Stimulated activated CD4-positive, alpha-beta T cell treated with anti-CD3 and anti-CD28 coated beads, TNF-alpha, amount 100 ng/mL, for 24 hours (primary cell): ENCODE measurements around the gene WNT5B.
A peak's percentile ranks its signal among the peaks of the same experiment; 100 is the strongest.

Source experiments
- DNase-seq, 3 experiments: peaks; one replicate each; pipeline ENCODE4 v3.0.0-alpha.2; 2020; ENCODE audit warnings: low read depth in 3 of 3

The WNT5B gene

DNA sequence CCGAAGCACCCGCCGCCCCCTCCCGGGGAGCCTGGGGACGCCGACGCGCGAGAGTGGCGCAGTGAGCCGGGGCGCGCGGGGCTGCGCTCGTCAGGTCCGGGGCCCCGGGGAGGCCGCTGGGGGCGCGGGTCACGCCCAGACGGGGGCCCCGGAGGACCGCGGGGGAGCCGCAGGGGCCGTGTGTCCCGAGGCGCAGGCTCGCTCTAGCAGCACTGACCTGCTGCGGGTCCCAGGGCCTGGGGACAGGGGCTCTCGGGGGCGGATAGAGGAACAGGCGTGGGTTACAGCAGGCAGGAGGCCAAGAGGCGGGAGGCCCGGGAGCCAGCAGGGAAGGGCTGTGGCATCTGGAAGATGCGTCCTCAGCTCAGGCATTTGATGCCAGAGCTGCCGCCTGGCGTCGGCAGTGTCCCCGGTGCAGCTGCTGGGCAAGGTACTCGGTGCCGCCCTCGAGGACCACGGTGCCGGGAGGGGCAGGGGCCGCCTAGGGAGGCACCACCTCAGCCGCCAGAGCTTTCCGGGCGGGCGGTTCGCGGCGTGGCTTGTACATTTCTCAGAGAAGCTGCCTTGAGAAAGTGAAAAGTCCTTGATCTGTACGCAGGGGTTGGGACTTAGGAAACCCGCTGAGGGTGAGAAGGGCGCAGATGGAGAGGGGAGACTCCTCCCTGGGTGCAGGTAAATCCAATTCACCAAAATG is 1.2 kb downstream of the WNT5B start:
- peak in 1 of 3 experiments; percentile 14 for DNase-seq

DNA sequence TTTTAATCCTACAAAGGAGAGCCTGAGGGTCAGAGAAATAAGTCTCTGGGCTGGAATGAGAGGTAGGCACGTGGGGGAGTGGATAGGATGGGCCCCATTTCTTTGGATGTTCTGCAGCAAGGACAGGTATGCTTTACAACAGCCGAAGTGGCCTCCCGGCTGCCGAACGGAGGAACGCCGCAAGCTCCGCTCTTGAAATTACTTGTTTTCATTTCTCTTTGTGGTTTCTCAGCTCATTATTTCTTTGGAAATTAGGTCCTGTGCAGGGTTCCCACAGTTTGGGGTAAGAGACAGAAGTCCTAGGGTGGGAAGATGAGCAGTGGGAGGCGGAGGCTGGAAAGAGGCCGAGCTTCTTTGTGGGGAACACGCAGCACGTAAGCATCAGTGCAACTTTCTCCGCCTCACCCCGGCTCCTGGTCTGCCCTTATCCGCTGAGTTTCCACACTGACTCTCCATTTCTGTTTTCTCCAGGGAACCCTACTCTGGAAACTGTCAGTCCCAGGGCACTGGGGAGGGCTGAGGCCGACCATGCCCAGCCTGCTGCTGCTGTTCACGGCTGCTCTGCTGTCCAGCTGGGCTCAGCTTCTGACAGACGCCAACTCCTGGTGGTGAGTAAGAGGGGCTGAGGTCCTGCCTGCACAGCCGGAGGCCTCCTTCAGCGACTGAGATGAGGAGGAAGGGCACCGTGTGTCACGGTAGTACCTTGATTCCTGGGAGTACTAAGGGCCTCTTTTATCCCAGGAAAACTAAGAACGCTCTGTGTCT is 2.0 kb downstream of the WNT5B start:
- no peak for DNase-seq

DNA sequence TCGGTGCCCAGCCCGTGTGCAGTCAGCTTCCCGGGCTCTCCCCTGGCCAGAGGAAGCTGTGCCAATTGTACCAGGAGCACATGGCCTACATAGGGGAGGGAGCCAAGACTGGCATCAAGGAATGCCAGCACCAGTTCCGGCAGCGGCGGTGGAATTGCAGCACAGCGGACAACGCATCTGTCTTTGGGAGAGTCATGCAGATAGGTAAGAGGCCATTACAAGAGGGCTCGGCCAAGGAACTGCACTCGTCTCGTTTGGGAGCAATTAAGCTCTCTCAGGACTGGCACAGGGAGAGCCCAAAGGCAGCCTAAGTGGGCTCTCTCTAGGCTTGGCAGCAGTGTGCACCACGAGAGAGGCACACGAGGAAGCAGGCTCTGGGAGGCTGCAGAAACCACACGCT is 3.7 kb downstream of the WNT5B start:
- DNase-seq: no peak

DNA sequence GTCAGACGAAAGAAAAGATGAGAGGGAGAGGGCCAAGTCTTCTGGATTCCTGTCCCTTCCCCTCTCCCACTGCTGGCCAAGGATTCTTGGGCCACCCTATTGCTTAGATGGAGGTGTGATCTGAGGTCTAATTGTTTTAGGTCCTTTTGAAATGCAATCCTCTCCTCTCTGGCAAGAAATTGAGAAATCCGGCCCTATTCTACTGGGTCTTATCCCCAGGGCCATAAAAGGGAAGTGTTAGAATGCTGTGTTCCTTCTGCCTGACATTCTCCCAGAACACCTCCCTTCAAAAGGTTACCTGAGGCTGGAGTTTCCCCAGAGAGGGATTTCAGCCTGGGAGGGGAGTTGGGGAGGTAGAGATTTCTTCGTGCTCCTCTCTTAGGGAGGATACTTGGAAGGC is 4.4 kb downstream of the WNT5B start:
- no peak for DNase-seq

DNA sequence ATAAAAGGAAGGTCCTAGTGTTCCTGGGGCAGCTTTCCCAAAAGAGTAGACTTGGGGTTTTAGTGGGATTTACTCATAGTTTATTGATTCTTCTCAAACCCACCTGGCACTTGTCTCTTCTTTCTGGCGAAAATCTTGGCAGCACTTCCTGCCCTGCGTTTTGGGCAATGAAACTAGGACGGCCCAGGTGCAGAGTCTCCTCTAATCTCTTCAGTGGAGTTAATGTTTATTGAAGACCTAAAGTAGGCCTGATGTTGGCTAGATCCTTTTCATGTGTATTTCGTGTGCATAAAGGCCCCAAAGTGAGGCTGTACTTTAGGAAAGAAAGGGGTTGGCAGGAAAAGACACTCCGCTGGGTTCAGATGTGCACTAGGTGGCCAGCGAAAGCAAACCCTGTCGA is 5.1 kb downstream of the WNT5B start:
- DNase-seq: no peak

DNA sequence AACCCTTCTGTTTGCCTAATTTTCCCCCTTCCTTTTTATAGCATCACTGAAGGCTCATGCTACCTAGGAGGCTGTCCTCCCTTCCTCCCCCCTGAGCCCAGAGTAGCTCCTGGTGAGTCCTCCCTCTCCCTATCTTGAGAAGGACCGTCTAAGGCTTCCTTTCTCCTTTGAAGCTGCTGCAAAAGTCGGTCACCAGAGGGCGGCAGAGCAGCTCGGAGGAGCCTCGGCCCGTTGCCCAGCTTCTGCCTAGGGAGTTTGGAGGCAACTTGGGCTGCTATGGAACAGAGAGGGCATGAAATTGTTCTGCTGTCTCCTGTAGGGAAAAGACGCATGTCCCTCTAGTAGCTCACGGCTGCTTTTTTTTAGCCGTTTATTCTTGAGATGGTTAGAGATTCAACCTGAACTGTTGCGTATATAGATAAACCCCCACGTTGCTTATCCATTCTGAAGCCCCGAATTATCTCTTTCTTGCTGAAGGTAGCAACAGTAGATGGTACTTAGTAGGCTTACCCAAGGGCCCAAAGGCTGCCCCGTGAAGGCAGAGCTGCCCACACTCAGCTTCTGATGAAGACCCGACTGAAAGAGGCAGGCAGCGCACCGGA is 5.7 kb downstream of the WNT5B start:
- peak in 2 of 3 experiments; percentile 26 to 60 for DNase-seq

DNA sequence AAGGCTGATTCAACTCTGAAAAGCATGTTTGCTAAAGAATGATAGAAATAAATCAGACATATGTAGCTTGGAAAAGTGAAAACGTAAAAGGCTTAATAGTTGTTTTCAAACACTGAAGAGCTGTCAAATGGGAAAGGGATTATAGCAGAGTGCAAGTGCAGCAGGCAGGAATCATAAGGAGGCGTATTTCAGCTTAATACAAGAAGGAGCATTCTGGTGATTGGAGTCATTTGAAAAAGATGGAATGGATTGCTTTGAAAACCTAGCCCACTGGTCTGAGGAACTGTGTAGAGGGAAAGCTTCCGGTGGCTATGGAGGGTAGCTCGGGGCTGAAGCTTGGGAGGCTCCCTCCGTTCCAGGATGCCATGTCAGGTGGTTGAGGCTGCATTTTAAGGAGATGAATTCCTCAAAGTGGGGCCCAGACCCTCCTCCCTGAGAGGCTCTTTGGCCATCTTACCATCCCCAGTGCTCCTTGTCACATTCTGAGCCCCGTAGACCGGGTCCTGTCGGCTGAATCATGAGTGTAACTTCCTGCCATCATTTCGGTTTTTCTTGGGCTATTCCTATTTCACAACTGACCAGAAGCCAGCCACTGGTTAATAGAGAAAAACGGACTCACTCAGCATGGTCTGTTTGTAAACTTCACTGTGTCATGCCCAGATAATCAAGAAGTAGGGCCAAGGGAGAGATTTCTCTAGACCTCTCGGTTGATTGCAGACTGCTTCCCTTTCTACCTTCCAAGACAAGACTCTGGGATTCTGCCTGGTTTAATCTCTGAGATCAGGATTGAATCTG is 6.5 kb downstream of the WNT5B start:
- no peak for DNase-seq

DNA sequence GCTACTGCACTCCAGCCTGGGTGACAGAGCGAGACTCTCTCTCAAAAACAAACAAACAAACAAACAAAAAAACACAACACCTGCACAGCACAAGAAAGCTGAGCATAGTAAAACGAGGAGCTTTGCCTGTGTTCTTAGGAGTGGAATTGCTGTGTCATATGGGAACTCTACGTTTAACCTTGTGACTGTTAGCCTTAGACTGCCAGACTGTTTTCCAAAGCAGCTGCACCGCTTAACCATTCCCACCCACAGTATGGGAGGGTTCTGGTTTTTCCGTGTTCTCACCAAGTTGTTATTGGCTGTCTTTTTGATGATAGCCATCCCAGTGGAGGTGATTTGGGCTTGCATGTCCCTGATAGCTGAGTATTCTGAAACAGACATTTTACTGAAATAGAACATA is 9.2 kb downstream of the WNT5B start:
- no peak for DNase-seq

DNA sequence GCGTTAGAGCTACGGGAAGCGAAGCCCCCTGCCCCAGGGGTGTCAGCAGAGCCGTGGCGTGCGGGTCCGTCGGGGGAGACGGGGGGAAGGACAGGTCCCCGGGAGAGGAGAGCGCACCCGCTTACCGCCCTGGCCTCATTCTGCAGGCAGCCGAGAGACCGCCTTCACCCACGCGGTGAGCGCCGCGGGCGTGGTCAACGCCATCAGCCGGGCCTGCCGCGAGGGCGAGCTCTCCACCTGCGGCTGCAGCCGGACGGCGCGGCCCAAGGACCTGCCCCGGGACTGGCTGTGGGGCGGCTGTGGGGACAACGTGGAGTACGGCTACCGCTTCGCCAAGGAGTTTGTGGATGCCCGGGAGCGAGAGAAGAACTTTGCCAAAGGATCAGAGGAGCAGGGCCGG is 10.5 kb downstream of the WNT5B start:
- DNase-seq: no peak

DNA sequence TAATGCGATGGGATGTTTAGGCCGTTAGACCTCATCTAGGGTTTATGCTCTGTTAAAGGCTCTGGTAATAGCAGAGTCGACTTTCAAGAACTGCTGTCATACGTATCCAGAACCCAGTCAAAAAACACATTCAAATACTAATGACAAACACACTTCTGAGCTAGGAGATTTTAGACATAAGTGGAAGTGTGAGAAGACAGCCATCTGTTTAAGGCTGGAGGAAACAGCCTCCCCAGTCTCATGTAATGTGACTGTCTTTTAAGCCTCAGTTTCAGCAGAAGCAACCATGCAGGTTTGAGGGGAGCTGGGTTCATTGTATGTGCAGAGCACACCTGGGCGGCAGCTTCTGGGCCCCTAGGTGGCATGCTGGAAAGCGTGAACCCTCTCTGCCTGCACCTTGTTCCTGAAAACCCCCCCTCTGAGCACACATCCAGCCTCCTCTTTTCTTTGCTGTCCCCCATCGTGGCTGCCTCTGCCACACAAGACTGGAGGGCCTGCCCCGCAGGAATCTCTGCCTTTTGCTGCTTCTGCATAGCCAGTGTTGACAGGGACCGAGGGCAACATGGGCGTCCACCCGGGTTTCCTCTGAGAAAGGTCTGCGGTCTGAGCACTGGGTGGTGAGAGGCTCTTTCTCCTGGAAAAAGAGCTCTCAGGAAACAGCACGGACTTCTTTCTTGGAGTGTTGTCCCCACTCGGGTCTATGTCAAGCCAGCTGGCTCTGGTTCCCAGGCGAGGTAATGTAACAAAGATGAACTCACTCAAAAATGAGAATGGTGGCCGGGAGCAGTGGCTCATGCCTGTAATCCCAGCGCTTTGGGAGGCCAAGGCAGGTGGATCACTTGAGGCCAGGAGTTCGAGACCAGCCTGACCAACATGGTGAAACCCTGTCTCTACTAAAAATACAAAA is 11.6 kb downstream of the WNT5B start:
- no peak for DNase-seq

DNA sequence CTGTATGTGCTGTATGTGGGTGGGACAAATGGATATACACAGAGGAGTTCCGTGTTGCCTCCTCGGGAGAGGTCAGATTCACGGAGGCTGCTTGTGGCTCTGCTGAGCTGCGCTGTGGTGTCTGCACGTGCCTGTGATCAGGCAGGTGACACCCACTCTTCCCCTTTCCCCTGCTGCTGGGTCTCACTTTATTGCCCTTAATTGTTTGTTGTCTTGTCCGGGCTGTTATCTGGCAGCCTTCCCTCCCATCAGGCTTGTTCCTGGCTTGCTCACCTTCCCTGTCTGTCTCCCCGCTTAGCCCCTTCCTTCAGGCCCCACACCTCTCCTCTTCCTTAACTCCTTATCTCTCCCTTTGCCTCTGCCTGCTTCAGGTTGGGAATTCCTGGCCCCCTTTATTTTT is 13.5 kb downstream of the WNT5B start:
- DNase-seq: no peak

DNA sequence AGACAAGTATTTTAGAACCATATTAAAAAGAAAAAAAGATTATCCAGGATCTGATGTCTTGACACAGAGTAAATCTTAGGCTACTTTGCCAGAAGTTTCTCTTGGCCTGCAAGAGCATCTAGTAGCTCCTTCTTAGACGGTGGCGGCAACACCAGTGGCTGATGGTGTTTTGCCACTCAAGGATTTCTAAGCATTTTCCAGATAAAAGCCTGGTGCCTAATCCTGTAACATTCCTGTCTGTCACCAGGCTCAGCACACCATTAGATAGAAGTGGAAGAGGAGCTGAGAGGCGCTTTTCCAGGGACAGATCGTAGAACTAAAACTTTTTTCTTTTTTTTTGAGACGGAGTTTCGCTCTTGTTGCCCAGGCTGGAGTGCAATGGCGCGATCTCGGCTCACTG is 14.0 kb downstream of the WNT5B start:
- no peak for DNase-seq

DNA sequence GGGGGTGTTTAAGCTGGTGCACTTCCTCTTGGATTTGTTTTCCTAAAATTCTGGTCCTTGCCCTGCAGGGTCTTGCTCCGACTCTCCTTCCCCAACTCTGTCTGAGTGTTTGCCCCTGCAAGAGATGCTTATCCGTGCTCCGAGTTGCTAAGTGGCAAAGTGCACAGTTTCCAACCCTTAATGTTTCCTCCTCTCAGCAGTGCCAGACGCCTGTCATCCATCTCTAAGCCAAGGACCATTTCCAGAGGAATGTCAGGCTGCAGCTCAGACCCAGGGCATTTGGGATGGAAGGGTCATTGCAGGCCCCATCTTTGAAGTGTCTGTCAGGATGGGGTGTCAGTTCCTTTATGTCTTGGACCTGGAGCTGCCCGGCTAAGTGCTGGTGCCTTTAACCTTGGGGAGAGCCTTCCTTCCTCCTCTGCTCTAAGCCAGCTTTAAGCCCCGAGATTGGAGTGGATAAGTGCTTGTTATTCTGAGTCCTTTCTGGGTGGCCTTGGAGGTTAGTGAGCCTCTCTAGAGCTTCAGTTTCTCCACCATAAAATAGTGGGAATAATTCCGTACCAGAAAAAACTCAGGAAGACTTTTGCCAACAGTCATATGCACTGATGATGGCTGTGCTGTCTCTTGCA is 15.0 kb downstream of the WNT5B start:
- DNase-seq: no peak

DNA sequence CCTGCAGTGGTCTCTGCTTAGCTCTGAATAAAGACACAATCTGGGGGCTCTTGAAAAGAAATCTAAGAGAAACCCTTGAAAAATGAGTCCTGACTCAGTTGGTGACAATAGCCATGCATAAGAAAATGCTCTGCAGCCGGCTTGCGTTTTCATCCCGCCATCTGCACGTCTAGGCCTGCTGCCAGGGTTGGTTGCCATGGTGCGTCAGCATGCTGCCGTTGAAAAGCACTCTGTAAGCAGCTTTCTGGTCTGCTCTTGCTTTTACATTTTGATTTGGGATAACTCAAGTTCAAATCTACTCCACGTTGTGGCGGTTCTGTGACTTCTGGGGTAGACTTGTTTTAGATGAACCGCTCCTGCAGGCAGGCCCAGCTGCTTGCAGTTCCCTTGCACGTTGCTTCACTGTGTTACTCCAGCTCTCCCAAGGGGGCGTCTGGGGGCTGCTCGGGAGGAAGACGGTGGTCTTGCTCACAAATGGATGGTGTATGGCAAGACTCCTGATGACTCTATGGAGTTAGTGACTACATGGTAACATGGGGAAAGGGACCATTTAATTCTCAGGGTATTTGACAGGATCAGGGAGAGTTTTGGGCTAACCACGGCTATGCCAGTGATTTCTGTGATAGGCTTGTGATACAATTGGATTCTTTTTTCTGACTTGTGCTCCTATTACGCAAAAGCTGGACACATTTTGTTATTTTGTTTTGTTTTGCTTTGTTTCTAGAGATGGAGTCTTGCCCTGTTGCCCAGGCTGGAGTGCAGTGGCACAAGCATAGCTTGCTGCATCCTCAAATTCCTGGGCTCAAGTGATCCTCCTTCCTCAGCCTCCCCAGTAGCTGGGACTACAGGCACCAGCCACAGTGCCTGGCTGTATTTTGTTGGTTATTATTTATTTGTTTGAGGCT is 15.8 kb downstream of the WNT5B start:
- DNase-seq: no peak

DNA sequence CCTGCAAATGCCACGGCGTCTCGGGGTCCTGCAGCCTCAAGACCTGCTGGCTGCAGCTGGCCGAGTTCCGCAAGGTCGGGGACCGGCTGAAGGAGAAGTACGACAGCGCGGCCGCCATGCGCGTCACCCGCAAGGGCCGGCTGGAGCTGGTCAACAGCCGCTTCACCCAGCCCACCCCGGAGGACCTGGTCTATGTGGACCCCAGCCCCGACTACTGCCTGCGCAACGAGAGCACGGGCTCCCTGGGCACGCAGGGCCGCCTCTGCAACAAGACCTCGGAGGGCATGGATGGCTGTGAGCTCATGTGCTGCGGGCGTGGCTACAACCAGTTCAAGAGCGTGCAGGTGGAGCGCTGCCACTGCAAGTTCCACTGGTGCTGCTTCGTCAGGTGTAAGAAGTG is 16.8 kb downstream of the WNT5B start:
- DNase-seq: no peak

DNA sequence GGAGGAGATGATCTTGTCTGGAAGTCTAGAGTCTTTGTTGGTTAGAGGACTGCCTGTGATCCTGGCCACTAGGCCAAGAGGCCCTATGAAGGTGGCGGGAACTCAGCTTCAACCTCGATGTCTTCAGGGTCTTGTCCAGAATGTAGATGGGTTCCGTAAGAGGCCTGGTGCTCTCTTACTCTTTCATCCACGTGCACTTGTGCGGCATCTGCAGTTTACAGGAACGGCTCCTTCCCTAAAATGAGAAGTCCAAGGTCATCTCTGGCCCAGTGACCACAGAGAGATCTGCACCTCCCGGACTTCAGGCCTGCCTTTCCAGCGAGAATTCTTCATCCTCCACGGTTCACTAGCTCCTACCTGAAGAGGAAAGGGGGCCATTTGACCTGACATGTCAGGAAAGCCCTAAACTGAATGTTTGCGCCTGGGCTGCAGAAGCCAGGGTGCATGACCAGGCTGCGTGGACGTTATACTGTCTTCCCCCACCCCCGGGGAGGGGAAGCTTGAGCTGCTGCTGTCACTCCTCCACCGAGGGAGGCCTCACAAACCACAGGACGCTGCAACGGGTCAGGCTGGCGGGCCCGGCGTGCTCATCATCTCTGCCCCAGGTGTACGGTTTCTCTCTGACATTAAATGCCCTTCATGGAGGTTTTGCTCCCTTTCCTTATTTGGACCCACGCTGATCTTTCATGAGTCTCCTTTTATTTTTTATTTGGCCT is 17.7 kb downstream of the WNT5B start:
- no peak for DNase-seq

DNA sequence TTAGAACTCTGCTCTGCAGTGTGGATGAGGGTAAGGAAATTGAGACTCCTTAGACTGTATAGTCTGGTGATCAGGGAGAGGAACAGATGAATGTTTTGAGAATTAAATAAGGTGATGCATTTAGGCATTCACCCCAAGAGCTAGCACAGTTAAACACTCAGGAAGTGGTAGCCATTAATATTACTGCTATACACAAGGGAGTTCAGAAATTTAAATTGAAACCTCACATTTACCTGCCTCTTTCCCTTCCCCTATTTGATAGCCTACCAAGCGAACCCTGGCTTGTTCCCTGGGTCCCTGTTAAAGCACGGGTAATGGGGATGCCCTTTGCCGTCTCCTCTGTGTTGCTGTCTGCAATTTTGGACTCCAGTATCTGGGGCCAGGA is 18.2 kb downstream of the WNT5B start:
- no peak for DNase-seq

DNA sequence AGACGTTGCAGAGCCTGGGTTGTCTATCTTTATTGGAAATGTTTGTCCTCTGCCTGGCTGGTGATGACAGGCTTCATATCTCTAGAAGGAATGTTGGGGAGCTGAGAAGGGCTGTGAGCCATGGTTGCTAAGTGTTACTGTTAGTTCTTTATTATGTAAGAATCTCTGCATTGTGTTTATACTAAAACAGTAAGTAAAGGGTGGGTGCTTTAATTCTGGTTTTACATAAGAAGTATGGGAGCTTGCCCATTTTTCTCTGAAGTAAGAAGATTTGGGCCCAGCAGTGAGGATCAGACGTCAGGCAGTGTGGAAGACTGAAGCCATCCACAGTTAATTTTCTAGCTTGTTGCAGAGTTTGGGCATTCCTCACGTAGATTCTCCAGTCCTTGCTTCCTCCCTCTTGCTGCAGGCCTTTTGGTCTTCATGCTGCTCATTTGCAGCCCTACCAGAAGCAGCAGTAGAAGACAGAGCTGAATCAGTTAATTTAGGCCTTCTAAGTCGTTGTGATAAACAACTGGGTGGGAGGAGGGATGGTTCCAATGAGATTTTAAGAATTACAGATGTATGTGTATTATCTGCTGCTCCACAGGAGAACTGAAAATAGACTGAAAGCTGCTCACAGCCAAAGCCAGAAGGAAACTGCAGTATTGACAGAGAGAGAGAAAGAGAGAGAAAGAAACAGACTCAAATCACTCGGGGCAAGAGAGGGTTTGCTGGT is 21.4 kb downstream of the WNT5B start:
- no peak for DNase-seq

DNA sequence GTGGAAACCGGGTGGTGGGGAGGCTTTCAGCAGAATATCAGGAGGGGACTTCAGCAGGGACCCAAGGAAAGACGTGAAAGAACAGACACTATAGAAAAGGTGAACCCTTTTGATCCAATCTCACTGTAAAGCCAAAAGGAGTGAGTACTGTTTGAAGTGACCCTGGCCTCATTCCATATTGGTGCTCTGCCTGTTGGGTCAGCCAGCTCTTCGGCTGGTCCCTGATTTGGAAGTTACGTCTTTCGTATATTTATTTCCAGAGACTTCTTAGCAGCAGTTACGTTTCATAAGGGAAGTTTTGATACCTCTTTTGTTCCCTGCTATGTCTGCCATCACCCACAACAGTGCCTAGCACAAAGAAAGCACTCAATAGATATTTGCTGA is 21.9 kb downstream of the WNT5B start:
- no peak for DNase-seq
